ENCODE measurements around the gene CRISPLD2. TPM values are rescaled to one million over a fixed set of nuclear protein-coding genes. Genes with fewer than 3 reads are reported as not detected.
"Not testable (repeated sequence)": the region's sequence is repeated elsewhere in the genome, so short reads cannot be mapped to it uniquely, and the experiment has no call there.

CRISPLD2 gene
- total RNA-seq, 1 donor from 2014 or later: 17.8 TPM

GRCh38 chr16:84851192-84852127 lies 31.7 kb downstream of the CRISPLD2 start:
- Mint-ChIP-seq H3K36me3 (peaks cover 27% of the 10 kb centered on the region), H3K4me1 (ENCODE audit: unreplicated experiment) (peaks cover 20% of the 10 kb centered on the region), H3K9me3 (no peaks in the 10 kb centered on the region), H3K27ac (peak overlapping the region; percentile 47), H3K4me3 (no peak overlapping the region), H3K27me3 (no peaks in the 10 kb centered on the region)
- TF ChIP-seq CTCF (conservative IDR thresholded peaks at IDR 0.05): no peak
- no peak for DNase-seq (ENCODE audit: extremely low spot score, unreplicated experiment)

- DNase-seq (ENCODE audit: extremely low spot score, unreplicated experiment): no peak
- Mint-ChIP-seq H3K27ac (no peak overlapping the region), H3K4me1 (ENCODE audit: unreplicated experiment) (peaks cover 12% of the 10 kb centered on the region), H3K36me3 (peaks cover 28% of the 10 kb centered on the region), H3K27me3 (no peaks in the 10 kb centered on the region), H3K4me3 (no peak overlapping the region), H3K9me3 (no peaks in the 10 kb centered on the region)
- TF ChIP-seq CTCF (conservative IDR thresholded peaks at IDR 0.05): no peak
Measured at GRCh38 chr16:84853534-84853933, 33.7 kb downstream of the CRISPLD2 start.

GRCh38 chr16:84854759-84855158 lies 35.0 kb downstream of the CRISPLD2 start:
- H3K4me3 Mint-ChIP-seq: no peak overlapping the region
- no peak for TF ChIP-seq CTCF (conservative IDR thresholded peaks at IDR 0.05)
- DNase-seq (ENCODE audit: extremely low spot score, unreplicated experiment): no peak
- no peaks in the 10 kb centered on the region for H3K27me3 Mint-ChIP-seq
- H3K4me1 Mint-ChIP-seq (ENCODE audit: unreplicated experiment): peaks cover 12% of the 10 kb centered on the region
- H3K9me3 Mint-ChIP-seq: no peaks in the 10 kb centered on the region
- peaks cover 36% of the 10 kb centered on the region for H3K36me3 Mint-ChIP-seq
- no peak overlapping the region for H3K27ac Mint-ChIP-seq

- Mint-ChIP-seq H3K4me1 (ENCODE audit: unreplicated experiment) (peaks cover 12% of the 10 kb centered on the region), H3K27ac (peak overlapping the region; percentile 22), H3K36me3 (peaks cover 41% of the 10 kb centered on the region)
- not testable (repeated sequence) for H3K4me3 Mint-ChIP-seq; H3K9me3 Mint-ChIP-seq; DNase-seq (ENCODE audit: extremely low spot score, unreplicated experiment); H3K27me3 Mint-ChIP-seq
Measured at GRCh38 chr16:84855435-84856202, 35.8 kb downstream of the CRISPLD2 start.

- Mint-ChIP-seq H3K36me3 (peaks cover 39% of the 10 kb centered on the region), H3K4me1 (ENCODE audit: unreplicated experiment) (peaks cover 11% of the 10 kb centered on the region)
- H3K27me3 Mint-ChIP-seq; H3K4me3 Mint-ChIP-seq; H3K9me3 Mint-ChIP-seq; H3K27ac Mint-ChIP-seq; DNase-seq (ENCODE audit: extremely low spot score, unreplicated experiment): not testable (repeated sequence)
Measured at GRCh38 chr16:84856203-84856581, 36.4 kb downstream of the CRISPLD2 start.

GRCh38 chr16:84856811-84857210 lies 37.0 kb downstream of the CRISPLD2 start:
- H3K4me1 Mint-ChIP-seq (ENCODE audit: unreplicated experiment); H3K27ac Mint-ChIP-seq; DNase-seq (ENCODE audit: extremely low spot score, unreplicated experiment); H3K4me3 Mint-ChIP-seq; H3K27me3 Mint-ChIP-seq; H3K9me3 Mint-ChIP-seq: not testable (repeated sequence)
- H3K36me3 Mint-ChIP-seq: peaks cover 41% of the 10 kb centered on the region

GRCh38 chr16:84859681-84860080 lies 39.9 kb downstream of the CRISPLD2 start:
- Mint-ChIP-seq H3K9me3 (peaks cover 5% of the 10 kb centered on the region), H3K4me1 (ENCODE audit: unreplicated experiment) (peaks cover 4% of the 10 kb centered on the region), H3K36me3 (peaks cover 41% of the 10 kb centered on the region), H3K27me3 (no peaks in the 10 kb centered on the region), H3K27ac (no peak overlapping the region), H3K4me3 (no peak overlapping the region)
- TF ChIP-seq CTCF (conservative IDR thresholded peaks at IDR 0.05): no peak
- no peak for DNase-seq (ENCODE audit: extremely low spot score, unreplicated experiment)
